GM21390 (cell line): Measurements from ENCODE around the gene ALDH1L1.

Source experiments
- ATAC-seq: cut with Tn5 transposase; IDR thresholded peaks from one replicate; pipeline ENCODE4 v1.9.1; 2021; ENCODE audit not compliant: unreplicated experiment

ALDH1L1 gene

DNA sequence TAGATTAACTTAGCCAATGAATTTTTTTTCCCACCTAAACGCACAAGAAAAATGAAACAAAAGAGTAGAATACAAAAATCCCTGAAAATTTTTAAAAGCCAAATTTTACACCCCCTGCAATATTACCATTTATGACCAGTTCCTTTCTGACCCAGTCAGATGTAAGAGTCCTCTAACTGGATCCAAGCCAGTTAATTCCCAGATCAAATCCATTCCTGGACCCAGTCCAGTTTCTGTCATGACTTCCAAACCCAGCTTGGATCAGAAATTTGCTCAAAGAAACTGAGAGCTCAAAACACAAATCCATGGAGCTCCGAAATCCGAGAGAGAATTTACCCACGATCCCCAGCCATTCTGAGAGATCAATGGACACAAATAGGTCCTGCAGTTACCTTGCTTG, 17.0 kb upstream of the ALDH1L1 start:
- no peak for ATAC-seq

DNA sequence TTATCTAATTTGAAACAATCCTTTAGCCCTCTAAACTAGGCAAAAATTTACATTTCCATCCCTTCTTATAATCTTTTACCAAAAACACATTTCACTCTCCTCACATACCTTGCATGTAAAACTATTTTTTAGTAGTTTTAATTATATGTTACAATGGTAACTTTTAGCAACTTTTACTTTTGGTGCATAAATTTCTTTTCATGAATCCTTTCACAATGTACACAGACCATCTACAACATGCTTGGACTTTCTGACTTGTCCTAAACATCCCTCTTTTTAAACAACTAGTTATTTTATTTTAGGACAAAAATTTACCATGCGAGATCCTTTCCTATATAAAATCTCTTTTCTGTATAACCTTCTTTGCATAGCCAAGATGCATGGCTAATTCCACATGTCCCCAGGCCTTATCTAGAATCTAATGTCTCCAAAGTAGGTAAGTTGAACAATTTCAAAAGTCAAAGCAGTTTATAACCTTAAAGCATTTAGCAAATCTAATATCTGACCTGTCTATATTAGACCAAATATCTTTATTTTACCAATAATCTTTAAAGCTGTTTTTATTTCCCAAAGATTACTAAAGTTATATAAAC, 14.4 kb upstream of the ALDH1L1 start:
- no peak for ATAC-seq

DNA sequence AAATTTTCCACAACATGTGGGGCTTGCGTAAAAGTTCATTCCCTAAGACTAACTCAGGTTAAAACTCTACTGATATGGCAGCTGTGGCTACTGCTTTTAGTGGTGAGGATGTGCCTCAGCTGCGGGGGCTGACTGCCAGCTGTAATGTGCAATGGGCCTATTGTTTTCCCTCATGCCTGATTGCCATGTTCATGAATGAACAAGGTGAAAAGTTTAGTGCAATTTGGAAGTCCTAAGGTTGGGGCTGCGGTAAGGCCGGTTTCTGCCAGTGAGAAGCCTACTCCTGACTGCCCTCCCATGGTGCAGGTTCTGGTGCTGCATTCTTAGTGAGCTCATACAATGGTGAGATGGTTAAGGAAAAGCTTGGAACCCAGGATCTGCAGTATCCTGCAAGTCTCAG, 10.9 kb upstream of the ALDH1L1 start:
- ATAC-seq, result no peak

DNA sequence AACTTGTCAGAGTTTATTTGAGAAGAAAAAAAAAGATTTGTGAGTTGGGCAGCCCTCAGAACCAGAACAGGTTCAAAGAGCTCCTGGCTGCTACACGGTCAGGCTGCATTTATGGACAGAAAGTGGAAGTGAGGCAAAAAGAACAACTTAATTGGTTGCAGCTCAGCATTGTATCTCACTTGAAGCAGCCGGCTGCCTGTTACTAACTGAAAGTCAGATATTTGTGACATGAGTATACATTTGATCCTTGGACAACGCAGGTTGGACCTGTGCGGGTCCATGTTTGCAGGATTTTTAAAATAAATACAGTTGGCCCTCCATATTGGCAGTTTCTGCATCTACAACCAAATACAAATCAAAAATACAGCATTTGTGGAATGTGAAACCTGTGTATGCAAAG, 7.5 kb upstream of the ALDH1L1 start:
- no peak for ATAC-seq

DNA sequence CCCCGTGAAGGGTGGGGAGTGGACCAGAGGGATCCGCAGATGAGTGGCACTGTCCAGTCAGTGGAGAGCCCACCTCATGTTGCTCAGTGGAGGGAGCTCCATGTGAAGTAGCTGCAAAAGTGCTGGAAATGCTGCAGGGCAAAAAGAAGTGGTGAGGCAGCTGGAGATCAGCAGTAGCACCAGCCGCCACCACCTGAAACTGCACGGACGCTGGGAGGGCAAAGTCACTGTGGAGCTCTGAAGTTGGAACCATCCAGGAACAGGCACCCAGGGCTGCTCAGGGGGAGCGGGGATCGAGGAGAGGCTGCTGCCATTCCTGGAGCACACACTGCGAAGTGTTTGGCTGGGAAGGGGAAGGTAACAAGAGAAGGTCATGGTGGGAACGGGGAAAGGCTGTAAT, 6.4 kb upstream of the ALDH1L1 start:
- ATAC-seq, result no peak

DNA sequence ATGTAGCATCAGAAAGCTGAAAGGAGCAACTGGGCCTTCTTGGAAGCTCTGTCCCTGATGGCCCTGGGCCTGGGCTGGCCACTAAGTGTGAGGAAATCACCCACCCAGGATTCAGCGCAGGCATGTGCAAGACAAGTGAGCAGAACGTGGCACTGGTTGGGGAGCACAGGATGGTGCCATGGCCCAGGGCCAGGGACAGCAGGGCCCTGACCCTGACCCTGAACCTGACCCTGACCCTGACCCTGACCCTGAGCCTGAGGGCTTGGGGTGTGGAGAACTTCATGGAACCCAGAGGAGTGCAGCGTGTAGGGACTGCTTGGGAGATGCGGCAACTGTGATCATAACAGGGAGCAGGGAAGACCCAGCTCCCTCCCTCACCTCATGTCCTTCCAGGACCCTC, 5.9 kb upstream of the ALDH1L1 start:
- ATAC-seq, result no peak

DNA sequence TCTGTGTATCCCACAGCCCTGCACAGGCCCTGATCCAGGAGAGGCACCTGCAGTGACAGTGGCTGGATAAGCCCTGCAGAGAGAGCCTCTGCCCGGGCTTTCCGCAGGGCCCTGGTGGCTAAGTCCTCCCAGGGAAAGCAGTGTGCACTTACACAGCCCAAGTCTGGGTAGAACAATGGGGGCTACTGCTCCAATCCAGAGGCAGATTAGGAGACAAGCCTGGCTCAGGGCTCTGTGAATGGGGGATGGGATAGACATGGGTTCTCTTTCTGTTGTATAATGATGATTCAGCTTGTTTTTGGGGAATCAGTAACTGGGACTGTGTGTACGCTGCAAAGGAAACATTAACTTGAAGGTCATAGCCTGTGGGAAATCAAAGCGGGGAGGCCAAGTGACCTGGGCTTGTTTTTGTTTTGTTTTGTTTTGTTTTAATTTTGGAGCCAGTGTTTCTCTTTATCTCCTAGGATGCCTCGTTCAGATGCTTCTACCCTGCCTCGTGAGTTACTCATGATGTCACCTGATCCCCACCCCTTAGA, 4.1 kb upstream of the ALDH1L1 start:
- ATAC-seq, result no peak

DNA sequence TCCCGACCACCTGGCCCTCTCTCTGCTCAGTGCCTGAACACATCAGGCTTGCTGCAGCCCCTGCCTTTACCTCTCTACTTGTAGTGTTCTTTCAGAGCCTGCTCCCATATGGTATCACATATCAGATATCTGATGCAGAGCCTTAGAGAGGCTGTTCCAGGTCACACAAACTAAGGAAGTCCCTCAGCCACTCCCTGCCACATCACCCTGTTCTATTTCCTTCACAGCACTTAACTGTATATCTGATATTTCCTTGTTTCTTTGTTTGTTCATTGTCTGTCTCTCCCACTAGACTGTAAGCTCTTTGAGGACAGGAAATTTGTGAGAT, 976 bp upstream of the ALDH1L1 start:
- ATAC-seq, result no peak

DNA sequence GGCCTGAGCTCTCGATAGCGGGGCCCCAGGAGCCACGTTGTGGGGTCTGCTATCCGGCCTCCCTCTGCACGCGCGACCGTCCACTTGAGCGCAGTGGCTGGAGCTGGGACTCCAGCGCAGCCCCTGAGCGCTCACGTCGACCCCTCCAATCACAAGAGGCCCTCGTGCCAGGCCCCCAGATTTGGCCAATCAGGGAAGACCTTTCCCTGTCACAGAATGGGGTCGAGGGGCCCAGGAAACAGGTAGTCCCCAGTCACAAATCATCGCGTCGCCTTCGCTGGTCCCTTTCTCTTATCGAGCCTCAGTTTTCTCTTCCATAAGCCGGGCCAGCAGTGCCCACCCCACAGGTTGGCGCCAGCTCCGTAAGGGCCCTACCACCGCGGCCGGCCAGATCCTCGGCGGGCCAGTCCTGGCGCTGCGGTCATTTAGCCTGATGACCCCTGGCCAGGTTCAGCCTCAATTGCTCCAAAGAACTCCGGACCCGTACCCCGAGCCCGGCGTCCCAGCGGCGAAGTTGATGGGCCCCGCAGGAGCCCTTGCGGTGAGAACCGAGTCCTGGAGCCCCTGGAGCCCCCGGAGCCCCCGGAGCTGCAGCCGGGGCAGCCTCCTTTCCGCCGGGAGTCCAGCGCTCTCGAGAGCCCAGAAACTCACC, 435 bp downstream of the ALDH1L1 start:
- no peak for ATAC-seq

DNA sequence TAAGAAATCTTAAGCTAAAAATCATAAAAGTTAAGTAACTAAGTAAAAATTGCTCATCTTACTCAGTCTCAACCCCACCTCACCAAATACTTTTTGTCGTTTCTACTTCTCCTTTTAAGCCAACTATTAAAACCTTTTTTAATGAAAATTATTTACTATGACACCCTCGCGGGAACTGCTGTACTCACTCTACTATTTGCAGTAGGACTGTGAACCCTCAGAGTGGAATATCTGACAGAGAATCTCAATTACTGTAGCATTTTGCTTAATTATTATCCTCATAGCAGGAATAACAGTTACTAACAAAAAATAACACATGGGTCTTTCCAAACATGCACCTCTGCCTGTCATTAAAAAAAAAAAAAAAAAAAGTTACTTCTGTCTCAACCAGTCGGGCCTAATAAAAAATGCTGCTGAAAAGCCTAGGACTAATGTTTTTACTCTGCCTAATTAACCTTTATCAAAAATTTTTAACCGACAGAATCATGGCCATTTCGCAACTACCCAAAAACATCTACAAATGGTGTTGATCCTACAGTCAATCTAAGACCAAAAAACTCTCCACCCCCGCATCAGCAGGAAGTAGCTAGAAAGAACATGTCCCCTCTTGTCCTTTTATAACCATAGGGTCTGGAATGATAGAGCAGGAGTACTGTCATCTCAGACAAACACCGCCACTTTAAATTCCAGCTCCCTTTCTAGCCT, 10.2 kb downstream of the ALDH1L1 start:
- no peak for ATAC-seq

DNA sequence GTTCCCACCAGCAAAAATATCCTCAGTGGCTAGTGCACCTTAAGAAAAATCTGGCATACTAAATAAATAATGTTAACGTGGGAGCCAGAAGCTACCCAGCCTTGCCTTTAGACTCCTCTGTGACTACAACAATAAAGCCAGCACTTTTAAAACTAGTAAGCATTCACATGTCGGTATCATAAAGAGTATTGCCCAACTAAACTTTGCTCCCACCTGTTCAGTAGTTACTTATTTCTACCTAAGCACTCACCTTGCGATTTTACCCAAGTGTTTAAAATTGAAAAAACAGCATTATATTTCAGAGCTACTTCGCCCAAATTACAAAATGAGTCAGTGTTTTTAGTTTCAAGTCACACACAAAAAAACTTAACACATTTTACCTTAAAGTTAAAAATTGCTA, 12.8 kb downstream of the ALDH1L1 start:
- no peak for ATAC-seq

DNA sequence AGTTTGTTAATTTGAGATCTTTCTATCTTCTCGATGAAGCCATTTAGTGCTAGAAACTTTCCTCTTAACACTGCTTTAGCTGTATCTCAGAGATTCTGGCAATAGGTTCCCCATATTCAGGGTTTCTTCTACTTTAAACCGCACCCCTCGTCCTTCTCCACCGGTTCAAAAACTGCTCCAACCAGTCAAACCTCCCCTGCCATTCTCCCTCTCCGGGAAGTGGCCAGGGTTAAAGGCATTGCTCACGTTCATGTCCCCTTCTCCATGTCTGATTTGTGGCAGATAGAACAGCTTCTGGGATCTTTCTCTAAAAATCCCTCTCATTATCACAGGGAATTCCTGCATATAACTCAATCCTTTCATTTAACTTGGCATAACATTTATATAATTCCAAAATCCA, 14.4 kb downstream of the ALDH1L1 start:
- ATAC-seq, result no peak

DNA sequence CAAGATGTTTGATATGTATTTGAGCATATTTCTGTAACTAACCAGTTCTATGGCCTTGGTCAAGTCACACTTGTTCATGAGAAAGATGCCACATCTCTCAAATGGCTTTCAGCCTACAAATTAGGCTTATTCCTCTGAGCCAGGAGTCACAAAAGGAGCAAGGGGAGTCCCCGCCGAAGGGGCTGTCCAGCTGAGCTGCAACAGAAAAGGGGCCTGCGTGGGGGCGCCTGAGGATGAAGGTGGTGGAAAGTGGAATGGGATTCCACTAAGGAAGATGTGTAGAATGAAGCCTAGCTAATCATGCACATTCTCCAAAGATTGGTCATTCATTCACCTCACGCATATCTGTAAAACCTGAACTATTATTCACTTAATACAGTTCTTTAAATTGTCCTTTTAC, 19.1 kb downstream of the ALDH1L1 start:
- no peak for ATAC-seq

DNA sequence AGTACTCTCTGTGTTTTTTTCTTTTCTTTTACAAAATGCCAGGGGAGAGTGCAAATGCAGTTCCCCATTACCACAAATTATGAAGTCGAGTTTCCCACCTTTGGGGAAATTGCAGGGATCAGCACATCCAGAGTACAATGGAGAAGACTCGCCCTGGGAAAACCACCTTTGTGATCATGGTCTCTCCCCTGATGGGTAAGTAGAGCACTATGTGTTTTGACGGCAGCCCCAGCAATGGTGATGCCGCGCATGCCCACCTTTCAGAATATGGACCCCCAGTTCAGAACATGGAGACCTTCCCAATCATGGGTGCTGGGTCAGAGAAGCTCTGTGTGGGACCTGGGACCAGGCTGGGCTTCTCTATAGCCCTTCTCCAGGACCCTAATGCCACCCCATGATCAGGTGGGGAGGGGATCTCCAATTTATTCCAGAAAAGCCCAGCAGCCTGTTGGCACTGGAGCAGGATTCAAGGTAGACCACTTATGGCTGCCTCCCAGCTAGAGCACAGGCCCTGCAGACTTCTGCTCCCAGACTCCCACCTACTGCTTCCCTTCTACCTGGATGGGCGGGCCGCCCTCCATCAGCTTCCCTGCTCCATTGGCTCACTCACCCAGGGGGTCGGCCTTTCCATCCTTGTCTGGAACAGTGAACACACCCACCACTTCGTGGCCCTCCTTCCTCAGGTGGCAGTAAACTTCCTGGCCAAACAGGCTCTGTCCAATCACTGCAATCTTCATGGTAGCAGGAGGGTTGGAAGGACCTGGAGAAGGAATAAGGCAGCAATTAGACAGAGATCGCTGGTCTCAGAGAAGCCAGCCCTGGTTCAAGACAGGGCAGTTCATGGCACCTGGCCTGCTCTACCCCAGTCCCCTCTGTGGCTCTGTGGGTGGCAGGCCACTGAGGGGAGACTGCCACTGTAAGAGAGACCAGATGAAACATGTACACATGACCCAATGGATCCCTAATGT, 19.9 kb downstream of the ALDH1L1 start:
- ATAC-seq, result no peak

DNA sequence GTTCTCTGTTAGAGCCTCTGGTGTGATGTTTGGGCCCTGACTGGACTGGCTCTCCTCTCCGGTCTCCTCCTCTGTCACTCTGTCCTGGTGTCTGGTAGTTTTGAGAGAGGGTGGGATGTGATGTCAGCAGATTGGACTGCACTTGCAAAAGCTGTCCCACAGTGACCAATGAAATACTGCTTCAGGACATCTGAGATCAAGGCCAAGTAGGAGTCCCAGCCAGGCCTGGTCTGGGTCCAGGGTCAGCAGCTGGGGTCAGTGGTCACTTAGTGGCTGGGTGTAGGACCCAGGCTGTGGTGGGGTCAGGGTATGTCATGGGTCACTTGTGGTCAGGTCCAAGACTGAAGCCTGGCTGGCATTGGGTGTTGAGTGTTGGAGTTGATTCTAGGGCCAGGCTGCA, 20.9 kb downstream of the ALDH1L1 start:
- ATAC-seq, result no peak

DNA sequence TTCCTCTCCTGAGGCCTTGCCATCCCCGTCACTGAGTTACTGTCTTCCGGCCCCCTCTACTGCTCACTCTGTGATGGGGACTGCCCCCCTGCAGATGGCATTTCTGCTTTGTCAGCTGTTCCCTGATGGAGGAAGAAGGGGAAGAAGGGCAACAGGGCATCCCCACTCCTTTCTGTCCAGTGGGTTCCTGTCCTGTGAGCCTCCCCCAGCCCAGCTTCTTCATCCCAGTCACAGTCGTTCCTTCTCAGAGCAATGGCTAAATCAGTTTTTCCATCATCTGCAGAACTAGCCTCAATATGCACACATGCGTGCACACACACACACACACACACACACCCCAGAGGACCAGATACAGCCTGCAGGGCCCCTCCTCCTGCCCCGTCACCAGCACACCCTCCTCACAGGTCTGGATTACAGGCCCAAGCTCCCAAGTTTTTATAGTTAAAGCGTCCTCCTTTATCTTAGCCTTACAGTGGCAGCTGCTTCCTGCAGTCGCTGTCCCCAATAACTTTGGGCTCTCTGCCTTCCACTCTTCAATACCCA, 21.4 kb downstream of the ALDH1L1 start:
- ATAC-seq, result no peak

DNA sequence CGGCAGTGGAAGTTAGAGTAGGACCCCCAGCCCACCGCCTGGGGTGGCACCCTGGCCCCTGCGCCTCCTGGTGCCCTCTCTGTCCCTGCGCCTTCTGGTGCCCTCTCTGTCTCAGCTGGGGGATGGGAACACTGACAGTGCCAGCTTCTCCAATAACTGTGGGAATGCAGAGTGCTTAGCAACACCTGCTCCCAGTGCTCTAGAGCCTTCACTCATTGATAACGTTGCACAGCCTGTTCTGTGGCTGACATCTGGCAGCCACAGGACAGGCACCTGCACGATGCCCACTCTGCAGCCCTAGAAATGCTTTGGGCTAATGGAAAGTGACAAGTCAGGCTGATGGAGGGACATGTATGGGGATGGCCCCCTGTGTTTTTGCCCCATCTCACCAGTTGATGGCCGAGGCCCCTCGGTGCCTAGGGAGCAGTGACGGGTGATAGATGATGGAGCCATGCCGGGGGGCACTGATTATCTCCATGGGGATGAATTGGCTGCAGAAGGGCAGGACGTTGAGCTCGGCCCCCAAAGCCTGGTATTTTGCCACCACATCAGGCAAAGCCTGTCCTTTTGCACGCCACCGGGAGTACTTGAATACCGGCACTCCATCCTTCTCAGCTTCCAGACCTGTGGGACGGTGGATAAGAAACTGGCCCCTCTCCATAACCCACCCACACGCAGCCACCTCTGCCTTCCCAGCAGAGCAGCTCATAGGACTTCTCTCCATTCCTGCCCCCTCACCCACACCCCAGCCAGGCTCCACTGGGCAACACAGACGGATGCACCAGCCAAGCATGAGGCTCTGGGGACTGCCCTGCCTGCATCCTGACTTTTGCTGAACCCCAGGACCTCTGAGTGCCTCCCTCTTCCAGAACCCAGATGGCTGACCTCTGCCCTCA, 22.1 kb downstream of the ALDH1L1 start:
- ATAC-seq, result no peak

DNA sequence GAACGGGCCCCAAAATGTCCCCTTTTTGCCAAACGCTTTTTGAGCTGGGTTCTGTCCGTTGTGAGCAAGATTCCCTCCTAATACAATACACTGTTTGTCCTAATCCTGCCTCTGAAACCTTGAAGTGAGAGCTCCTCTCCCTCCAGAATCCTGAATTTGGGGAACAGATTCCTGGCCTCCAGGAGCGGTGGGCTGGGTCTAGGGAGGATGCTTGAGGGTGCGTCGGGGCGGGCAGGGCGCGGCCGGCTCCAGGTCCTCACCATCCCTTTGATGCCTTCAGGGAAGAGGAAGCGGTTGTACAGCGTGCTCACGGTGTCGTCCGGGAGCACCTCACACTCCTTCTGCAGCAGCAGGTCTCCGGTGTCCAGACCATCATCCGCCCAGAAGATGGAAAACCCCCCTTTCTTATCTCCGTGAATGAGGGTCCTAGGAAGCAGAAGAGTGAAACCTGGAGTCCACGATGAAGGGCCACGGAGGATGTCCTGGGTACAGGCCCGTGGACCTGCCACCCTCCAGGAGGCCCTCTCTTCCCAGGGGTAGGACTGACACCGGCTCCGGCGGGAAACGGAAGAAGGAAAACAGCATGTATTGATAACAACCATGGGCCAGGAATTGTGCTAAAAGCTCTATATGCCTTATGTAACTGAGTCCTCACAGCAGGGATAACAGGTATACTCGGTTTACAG, 23.2 kb downstream of the ALDH1L1 start:
- ATAC-seq, result no peak

DNA sequence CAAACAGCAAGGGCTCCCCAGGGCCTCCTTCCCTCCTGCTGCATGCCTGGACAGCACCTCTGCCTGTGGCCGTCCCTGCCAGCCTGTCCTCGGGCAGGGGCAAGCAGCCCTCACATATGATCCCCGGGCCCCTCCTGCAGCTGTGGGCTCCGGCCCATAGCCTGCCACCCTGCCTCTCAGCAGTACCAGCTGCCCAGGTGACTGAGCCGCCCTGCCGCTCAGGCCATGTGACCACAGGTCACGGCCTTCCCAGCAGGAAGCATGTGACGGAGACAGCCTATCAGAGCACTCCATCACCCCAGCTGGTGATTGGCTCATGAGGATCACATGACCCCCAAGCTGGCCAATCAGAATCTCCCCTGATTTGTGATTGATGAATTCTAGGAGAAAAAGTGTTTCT, 23.9 kb downstream of the ALDH1L1 start:
- ATAC-seq, result no peak
